ENCODE data around the gene NR6A1. TPM values are rescaled to one million over a fixed set of nuclear protein-coding genes. Genes with fewer than 3 reads are reported as not detected.

NR6A1 gene
- total and polyA plus RNA-seq, 2 experiments from 2014 or later = 44.2 to 139 TPM

- no peak for TF ChIP-seq ETS1 (IDR thresholded peaks at IDR 0.05)
- TF ChIP-seq, protein P1, sequence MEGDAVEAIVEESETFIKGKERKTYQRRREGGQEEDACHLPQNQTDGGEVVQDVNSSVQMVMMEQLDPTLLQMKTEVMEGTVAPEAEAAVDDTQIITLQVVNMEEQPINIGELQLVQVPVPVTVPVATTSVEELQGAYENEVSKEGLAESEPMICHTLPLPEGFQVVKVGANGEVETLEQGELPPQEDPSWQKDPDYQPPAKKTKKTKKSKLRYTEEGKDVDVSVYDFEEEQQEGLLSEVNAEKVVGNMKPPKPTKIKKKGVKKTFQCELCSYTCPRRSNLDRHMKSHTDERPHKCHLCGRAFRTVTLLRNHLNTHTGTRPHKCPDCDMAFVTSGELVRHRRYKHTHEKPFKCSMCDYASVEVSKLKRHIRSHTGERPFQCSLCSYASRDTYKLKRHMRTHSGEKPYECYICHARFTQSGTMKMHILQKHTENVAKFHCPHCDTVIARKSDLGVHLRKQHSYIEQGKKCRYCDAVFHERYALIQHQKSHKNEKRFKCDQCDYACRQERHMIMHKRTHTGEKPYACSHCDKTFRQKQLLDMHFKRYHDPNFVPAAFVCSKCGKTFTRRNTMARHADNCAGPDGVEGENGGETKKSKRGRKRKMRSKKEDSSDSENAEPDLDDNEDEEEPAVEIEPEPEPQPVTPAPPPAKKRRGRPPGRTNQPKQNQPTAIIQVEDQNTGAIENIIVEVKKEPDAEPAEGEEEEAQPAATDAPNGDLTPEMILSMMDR (conservative IDR thresholded peaks at IDR 0.05; ENCODE audit: low read depth in 2 of 2) = no peak
- TF ChIP-seq, protein P2, sequence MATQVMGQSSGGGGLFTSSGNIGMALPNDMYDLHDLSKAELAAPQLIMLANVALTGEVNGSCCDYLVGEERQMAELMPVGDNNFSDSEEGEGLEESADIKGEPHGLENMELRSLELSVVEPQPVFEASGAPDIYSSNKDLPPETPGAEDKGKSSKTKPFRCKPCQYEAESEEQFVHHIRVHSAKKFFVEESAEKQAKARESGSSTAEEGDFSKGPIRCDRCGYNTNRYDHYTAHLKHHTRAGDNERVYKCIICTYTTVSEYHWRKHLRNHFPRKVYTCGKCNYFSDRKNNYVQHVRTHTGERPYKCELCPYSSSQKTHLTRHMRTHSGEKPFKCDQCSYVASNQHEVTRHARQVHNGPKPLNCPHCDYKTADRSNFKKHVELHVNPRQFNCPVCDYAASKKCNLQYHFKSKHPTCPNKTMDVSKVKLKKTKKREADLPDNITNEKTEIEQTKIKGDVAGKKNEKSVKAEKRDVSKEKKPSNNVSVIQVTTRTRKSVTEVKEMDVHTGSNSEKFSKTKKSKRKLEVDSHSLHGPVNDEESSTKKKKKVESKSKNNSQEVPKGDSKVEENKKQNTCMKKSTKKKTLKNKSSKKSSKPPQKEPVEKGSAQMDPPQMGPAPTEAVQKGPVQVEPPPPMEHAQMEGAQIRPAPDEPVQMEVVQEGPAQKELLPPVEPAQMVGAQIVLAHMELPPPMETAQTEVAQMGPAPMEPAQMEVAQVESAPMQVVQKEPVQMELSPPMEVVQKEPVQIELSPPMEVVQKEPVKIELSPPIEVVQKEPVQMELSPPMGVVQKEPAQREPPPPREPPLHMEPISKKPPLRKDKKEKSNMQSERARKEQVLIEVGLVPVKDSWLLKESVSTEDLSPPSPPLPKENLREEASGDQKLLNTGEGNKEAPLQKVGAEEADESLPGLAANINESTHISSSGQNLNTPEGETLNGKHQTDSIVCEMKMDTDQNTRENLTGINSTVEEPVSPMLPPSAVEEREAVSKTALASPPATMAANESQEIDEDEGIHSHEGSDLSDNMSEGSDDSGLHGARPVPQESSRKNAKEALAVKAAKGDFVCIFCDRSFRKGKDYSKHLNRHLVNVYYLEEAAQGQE (IDR thresholded peaks at IDR 0.05; ENCODE audit: unreplicated experiment) = no peak
Observed at GRCh38 chr9:124797343-124798103, 26.4 kb upstream of the NR6A1 start (continued).

GRCh38 chr9:124795881-124796431, 24.8 kb upstream of the NR6A1 start:
- Histone ChIP-seq H3K36me3 (ENCODE audit: insufficient read depth) (no peaks in the 10 kb centered on the region), H3K9me2 (ENCODE audit: insufficient read depth) (no peaks in the 10 kb centered on the region), H3F3A (replicated peaks; ENCODE audit: low read depth) (no peaks in the 10 kb centered on the region), H3K4me1 (ENCODE audit: insufficient read depth) (no peaks in the 10 kb centered on the region), H3K4me3 (no peak overlapping the region), H2AFZ (no peak overlapping the region), H4K20me1 (replicated peaks; ENCODE audit: insufficient read depth) (no peaks in the 10 kb centered on the region), H3K4me2 (no peak overlapping the region), H3K27ac (ENCODE audit: low read depth) (0 out of 2 replicates have a peak overlapping the region, but pooled peaks have one; percentile 3), H3K27me3 (ENCODE audit: insufficient read depth) (no peaks in the 10 kb centered on the region), H3K79me2 (replicated peaks; ENCODE audit: insufficient read depth) (no peaks in the 10 kb centered on the region)
- peaks cover 6% of the 10 kb centered on the region; the same call in 1 of the 3 replicates for H3K4me1 Mint-ChIP-seq
- ATAC-seq = no peak
- H3K36me3 Mint-ChIP-seq (ENCODE audit: low read depth) = no peaks in the 10 kb centered on the region
- H3K27me3 Mint-ChIP-seq (ENCODE audit: insufficient read depth, low read depth, poor library complexity) = peaks cover 4% of the 10 kb centered on the region
- peak; percentile 30 for DNase-seq (ENCODE audit: low spot score)
- TF ChIP-seq, protein P2 (IDR thresholded peaks at IDR 0.05; ENCODE audit: unreplicated experiment) = no peak
- no peak overlapping the region for H3K27ac Mint-ChIP-seq
- H3K9me3 Mint-ChIP-seq = no peaks in the 10 kb centered on the region
- H3K4me3 Mint-ChIP-seq = no peak overlapping the region
